IPS-NIHi7 (cell line): ENCODE data around the gene SLC51B.
"Not testable (repeated sequence)": the region's sequence is repeated elsewhere in the genome, so short reads cannot be mapped to it uniquely, and the experiment has no call there.

Experiments
- DNase-seq: peaks from one replicate; pipeline ENCODE4 v3.0.0; 2012; ENCODE audit warnings: mixed read lengths; ENCODE audit errors: extremely low spot score

The SLC51B gene

DNA sequence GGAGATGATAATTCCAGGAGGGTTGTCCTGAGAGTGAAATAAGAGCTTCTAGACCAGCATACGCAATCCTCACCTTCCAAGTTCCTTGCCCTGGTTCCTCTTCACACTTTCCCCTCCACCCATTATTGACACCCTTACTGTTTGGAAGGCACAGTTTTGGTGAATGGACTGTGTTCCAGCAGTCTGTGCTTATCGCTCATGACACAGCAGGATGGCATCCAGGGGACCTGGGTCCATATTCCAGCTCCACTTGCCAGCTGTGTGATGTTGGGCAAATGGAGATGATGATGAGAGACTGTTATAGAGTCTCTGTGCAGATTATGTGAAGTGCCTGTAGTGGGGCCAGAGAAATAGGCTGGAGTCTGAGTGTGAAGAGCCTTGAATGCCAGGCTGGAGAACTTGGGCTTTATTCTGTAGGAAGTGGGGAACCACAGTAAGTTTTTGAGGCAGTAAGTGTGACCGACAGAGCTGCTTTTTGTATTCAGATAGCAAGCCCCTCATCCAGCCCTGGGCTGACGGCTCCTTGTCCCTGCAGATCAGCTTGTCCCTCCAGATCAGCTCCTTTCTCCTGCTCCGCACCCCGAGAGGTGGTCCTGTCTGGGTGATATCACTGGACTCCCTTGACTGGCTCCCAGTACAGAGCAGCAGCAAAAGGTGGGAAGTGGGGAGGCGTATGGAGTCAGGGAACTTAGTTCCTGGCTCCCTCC lies 39.5 kb downstream of the SLC51B start:
- DNase-seq, result no peak

- DNase-seq, result no peak
Measured at GRCh38 chr15:65085207-65085753, 40.1 kb downstream of the SLC51B start.

GRCh38 chr15:65085990-65086679 lies 40.9 kb downstream of the SLC51B start:
- peak; percentile 66 for DNase-seq

GRCh38 chr15:65086680-65087111 lies 41.5 kb downstream of the SLC51B start:
- DNase-seq, result no peak

DNA sequence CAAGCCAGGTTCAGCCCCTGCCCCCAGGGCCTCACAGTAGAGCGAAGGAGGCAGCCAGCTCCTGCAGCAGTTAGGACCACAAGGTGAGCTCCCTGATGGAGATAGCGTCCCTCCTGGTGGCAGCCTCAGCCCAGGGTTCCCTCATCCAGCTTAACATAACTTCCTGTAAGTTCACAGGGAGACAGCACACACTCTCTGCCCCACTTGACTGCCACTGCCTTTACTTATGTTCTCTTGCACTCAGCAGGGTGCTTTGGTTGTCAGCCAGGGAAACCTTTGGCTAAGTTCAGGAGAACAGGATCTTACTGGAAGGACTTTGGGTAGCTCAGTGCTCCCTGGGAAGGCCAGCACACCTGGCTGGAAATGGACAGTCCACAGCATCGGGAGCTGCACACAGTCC lies 42.2 kb downstream of the SLC51B start:
- no peak for DNase-seq

- DNase-seq, result no peak
Measured at GRCh38 chr15:65087873-65088642, 42.9 kb downstream of the SLC51B start.

DNA sequence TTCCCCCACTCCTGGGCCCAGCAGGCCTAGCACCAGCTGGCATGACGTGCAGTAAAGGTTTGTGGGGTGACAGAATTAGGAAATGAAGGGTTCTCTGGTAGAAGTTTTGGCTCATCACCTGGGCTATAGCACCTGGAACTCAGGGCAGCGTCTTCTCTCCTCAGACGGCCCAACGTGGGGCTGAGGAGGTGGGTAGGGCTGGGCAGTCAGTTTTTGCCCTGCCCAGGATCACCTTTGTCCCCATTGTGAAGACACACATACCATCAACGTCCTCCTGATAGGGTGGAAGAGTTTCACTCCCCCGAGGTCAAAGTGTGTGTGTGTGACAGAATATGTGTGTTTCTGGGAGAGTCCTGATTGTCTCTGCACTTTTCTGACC lies 43.4 kb downstream of the SLC51B start:
- DNase-seq, result no peak

DNA sequence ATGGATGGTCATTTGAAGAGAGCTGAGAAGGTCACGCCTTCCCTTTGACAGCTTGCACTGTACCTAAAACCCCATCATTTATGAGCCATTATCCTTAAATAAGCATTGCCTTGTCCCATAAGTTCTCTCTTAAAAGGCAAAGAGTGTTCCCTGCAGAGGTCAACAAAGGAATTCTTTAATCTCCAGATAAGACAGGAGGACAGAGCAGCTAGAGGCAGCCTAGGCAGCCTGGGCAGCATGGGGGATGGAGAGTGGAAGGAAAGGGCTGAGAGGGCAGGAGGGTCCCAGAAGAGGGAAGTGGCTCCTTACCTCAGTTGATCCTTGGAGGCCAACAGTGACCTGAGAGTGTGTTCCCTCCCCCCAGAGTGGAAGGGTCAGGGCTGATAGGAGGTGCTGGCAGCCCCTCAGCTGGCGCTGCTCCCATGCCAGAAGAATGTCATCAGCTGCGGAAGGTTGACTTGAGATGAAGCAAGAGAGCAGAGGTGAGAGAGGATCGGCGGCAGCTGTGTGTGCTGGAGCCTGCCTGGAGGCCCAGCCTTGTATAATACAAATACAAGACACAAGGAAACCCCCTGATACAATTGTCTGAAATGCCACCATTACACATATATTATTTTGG lies 44.1 kb downstream of the SLC51B start:
- no peak for DNase-seq

DNA sequence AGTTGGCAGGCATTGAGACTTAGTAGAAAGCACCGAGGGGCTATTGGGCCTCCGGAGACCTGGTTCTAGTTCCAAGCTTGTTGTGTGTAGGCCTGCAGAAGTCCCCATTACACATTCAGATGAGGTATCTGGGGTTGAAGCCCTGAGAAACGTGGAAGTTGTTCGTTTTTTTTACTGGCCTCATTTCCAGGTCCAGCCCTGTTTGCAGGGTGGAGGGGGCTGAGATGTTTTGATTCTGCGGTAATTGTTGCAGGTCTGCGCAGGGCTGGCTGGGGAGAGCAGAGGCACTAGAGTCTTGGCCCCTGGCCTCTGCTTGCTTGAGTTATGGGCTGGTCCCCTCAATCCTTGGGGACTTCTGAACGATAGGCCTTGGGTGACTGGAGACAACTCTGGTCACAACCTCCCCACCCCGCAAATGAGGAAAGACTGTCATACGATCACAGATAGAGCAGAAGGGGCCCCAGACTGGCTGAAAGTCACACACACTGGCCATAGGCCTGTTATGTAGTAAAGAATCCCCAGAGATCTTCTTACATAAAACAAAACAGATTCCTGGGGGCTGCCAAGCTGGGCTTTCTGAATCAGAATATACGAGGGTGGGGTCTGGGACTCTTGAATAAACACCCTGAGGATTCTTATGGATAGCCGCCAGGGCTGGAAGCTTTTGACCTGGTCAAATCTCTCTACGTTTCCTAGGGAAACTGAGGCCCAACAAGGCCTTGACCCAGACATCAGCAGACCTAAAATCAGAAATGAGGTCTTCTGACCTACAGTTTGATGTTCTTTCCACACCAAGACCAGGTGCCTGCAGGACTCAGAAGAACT lies 47.0 kb downstream of the SLC51B start:
- no peak for DNase-seq

DNA sequence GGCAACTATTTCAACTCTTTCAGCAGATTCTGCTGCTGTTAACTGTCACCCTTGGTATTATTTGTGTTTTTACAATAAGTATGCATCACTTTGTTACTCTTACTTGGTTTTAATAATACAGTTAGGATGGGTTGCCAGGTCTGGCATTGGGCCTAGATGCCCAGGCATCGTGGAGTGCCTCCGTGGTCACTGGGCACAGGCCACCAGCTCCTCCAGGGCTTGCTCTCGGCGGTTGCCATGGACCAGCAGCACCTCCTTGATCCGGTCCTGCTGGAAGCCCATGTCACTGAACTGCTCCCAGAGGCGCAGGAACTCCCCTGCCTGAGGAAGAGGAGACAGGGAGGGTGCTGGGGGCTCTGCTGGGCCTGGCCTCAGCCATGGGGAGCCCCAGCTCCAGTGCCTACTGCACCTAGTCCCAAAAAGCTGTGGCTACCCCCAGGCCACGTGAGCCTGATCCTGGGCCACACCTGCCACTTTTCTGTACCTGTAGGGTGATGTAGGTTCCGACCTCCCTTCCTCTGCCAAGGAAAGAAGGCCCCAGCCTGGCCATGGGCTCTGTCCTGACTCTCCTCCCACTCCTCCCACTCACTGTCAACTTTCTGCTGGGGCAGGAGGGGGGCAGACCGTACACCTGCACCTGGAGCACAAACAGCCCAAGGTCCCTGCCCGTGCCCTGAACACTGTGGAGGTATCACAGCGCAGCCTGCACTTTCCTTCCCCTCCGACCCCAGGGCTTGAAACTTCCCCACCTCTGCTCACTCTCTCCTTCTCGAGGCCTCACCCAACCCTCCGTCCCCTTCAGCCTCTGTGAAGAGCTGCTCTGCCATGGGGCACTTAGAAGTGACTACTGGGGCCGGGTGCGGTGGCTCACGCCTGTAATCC lies 48.0 kb downstream of the SLC51B start:
- DNase-seq, result no peak

DNA sequence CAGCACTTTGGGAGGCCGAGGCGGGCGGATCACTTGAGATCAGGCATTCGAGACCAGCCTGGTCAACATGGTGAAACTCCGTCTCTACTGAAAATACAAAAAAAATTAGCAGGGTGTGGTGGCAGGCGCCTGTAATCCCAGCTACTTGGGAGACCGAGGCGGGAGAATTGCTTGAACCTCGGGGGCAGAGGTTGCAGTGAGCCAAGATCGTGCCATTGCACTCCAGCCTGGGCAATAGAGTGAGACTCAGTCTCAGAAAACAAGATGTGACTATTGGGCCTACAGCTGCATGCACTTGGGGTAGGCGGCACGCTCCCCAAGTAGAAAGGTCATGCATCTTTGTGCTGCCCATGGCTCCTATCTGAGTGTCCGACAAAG lies 48.6 kb downstream of the SLC51B start:
- not testable (repeated sequence) for DNase-seq

DNA sequence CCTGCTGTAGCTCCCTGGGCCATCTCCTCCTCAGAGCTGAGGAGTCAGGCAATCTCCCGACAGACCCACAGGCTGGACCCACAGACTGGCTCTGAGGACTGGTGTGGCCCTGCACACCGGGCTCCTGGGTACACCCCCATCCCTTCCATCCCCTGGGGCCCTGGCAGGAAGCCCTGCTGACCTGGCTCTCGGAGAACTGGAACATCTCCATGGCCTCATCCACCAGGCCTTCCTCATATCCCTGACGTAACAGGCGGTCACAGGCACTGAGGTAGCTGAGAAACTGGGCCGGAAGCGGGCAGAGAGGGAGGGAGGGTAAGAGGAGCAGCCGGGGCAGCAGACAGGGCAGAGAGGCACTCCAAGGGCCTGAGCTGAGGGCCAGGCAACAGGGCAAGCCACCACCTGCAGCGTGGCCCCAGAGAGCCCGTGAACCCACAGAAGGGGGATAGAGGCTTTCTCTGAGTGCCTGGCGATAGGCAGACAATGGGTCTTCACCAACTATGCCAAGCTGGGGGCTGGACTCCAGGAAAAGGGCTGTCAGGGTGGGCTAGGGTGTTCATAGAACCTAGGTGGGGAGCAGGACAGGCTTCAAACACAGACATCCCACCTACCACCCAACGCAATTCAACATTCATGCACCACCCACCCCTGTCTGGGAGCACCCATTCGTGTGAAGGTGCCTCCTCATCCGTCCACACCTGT lies 49.3 kb downstream of the SLC51B start:
- no peak for DNase-seq

GRCh38 chr15:65095011-65095746 lies 50.0 kb downstream of the SLC51B start:
- DNase-seq, result no peak

DNA sequence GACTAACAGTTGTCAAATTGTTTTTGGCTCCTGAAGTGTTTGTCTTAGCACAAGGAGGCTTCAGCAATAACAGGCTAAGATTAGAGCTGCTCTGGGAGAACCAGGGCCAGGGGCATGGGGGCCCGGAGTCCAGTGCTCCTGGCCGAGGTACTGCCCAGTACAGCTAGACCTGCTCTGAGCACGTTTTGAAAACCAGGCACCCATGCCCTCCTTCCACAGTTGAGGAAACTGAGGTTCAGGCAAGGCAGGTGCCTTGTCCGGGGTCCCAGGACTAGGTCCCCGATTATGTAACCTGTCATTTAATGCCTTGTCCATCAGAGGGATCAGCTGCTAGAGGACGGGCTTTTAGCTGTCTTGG lies 50.5 kb downstream of the SLC51B start:
- DNase-seq, result no peak

DNA sequence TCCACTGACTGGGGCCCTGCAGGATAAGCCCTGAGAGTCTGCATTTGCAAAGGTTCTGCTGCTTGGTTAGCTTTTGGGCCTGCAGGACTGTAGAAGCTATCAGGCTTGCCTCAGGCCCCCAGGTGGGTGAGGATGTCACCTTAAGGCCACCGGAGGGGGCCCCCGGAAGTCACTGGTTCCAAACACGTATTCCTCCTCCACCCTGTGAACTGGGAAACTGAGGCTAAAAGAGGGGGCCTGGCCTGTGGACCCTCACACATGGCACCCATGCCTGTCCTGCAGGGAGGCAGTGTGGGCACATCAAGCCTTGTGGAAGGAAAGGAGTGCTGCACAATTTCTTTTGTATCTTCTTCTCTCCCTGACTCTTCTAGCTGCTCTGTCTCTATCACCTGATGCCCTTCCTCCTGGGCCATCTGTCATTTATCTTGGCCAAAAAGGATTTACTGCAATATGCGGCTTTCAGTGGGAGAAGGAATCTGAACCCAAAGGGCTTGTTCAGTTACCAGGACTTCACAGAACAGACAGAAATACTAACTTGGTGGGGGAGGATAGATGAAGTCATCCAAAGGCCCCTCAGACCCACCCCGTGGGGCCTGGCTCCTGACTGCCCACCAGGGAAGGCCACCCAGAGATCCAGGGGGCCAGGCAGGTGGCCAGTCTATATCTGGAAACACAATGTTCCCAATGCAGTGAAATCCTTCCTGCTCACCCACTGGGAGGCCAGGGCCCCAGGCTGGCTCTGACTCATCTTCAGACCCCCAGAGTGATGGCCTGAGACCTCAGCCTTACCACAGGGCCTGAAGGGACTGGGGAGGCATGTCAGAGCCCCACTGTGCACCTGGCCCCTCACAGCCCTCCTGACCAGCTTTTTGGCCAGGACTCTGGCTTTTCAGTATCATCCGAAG lies 51.5 kb downstream of the SLC51B start:
- DNase-seq, result no peak

DNA sequence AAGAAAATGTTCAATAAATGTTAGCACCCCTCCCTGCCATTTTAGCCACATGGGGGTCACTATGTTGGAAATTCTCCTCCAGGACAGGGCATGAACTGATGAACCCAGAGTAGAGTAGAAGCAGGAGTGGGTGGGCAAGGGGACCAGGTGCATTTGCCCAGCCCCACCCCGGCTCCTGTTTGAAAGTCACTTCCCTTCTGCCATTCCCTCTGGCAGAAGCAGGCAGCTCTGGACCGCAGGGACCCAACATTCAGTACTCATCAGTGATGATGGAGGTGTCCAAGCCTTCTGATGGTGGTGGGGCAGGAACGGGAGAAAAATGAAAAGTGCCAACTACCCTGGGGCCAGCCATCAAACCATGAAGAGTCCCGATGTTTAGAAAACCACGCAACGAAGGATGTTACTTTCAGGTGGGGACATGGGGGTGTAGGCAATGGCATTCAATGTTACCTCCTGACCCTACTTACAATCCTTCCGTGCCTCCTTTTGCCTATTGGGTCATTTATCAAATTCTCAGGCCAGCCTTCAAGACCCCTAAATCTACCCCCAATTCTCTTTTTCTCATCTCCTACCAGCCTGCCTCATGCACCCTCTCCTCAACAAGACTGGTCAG lies 52.6 kb downstream of the SLC51B start:
- no peak for DNase-seq

GRCh38 chr15:65099336-65099735 lies 54.1 kb downstream of the SLC51B start:
- no peak for DNase-seq
